Measurements from ENCODE around the gene CHCHD4. TPM values are rescaled to one million over a fixed set of nuclear protein-coding genes. Genes with fewer than 3 reads are reported as not detected.
A peak's percentile ranks its signal among the peaks of the same experiment; 100 is the strongest.

The CHCHD4 gene
- polyA plus RNA-seq (2012; ENCODE audit: insufficient read length, low read depth) = 24.1 TPM

- TF ChIP-seq POLR2AphosphoS5 (IDR thresholded peaks at IDR 0.05; ENCODE audit: low read depth, low read length) (peak; percentile 54), REST (IDR thresholded peaks at IDR 0.05; ENCODE audit: insufficient read depth in 1 of 2, low read depth in 2 of 2, low read length in 2 of 2) (no peak), TAF1 (IDR thresholded peaks at IDR 0.05; ENCODE audit: borderline replicate concordance, insufficient read depth, low read length) (peak; percentile 39; the same call in 1 of the 2 replicates)
Measured at GRCh38 chr3:14124615-14125192, at the start of gene CHCHD4, which contains the start of gene TMEM43. CHCHD4 (minus strand) TSS chr3:14124870; CDS start chr3:14124676, 194 bp downstream. TMEM43 (plus strand) TSS chr3:14125052; CDS start chr3:14125194, 142 bp downstream.

GRCh38 chr3:14172496-14172895 is 47.8 kb upstream of the CHCHD4 start:
- no peak for TF ChIP-seq FOXP2 (optimal IDR thresholded peaks at IDR 0.05; ENCODE audit: borderline replicate concordance, extremely low read depth, extremely low read length, insufficient read depth)
- no peak for TF ChIP-seq REST (IDR thresholded peaks at IDR 0.05; ENCODE audit: insufficient read depth in 1 of 2, low read depth in 2 of 2, low read length in 2 of 2)
- TF ChIP-seq SIN3A (IDR thresholded peaks at IDR 0.05; ENCODE audit: borderline replicate concordance, insufficient read depth, low read length) = no peak

- TF ChIP-seq FOXP2 (optimal IDR thresholded peaks at IDR 0.05; ENCODE audit: borderline replicate concordance, extremely low read depth, extremely low read length, insufficient read depth) = no peak
- TF ChIP-seq SIN3A (IDR thresholded peaks at IDR 0.05; ENCODE audit: borderline replicate concordance, insufficient read depth, low read length) = no peak; the same call in 1 of the 2 replicates
- TF ChIP-seq POLR2AphosphoS5 (IDR thresholded peaks at IDR 0.05; ENCODE audit: low read depth, low read length) = no peak
- no peak for TF ChIP-seq TAF1 (IDR thresholded peaks at IDR 0.05; ENCODE audit: borderline replicate concordance, insufficient read depth, low read length)
- TF ChIP-seq REST (IDR thresholded peaks at IDR 0.05; ENCODE audit: insufficient read depth in 1 of 2, low read depth in 2 of 2, low read length in 2 of 2) = no peak
Measured at GRCh38 chr3:14170531-14171159, 46.0 kb upstream of the CHCHD4 start.

- no peak for TF ChIP-seq SIN3A (IDR thresholded peaks at IDR 0.05; ENCODE audit: borderline replicate concordance, insufficient read depth, low read length)
- no peak for TF ChIP-seq POLR2AphosphoS5 (IDR thresholded peaks at IDR 0.05; ENCODE audit: low read depth, low read length)
- TF ChIP-seq TAF1 (IDR thresholded peaks at IDR 0.05; ENCODE audit: borderline replicate concordance, insufficient read depth, low read length) = no peak
- no peak for TF ChIP-seq FOXP2 (optimal IDR thresholded peaks at IDR 0.05; ENCODE audit: borderline replicate concordance, extremely low read depth, extremely low read length, insufficient read depth)
- TF ChIP-seq REST (IDR thresholded peaks at IDR 0.05; ENCODE audit: insufficient read depth in 1 of 2, low read depth in 2 of 2, low read length in 2 of 2) = no peak
Measured at GRCh38 chr3:14169871-14170270, 45.2 kb upstream of the CHCHD4 start.

Data from PFSK-1 (cell line).